ENCODE data around the gene GSTT4.

- no peak for TF ChIP-seq CTCF (IDR thresholded peaks at IDR 0.05)
- no peak for TF ChIP-seq EZH2phosphoT487 (IDR thresholded peaks at IDR 0.05)
Measured at GRCh38 chr22:24002851-24003250, 2.4 kb downstream of the GSTT4 start.
